G401.6 (cell line): ENCODE measurements around the gene PROKR2.

Source experiments
- FAIRE-seq: peaks from 2 replicates; lab custom pipeline; 2012; peaks lifted over from hg19 to GRCh38; lab: Jason Lieb, UNC

PROKR2 gene

GRCh38 chr20:5316188-5317158 lies at the start of gene PROKR2:
PROKR2 (minus strand) TSS chr20:5316954; CDS start chr20:5314369, 2,585 bp downstream.
- no peak for FAIRE-seq

GRCh38 chr20:5364997-5365597 lies 48.3 kb upstream of the PROKR2 start:
- FAIRE-seq: no peak

GRCh38 chr20:5364136-5364821 lies 47.5 kb upstream of the PROKR2 start:
- FAIRE-seq: no peak

GRCh38 chr20:5362771-5363170 lies 46.0 kb upstream of the PROKR2 start:
- no peak for FAIRE-seq

GRCh38 chr20:5361176-5361575 lies 44.4 kb upstream of the PROKR2 start:
- FAIRE-seq: no peak

- no peak for FAIRE-seq
Measured at GRCh38 chr20:5357946-5358345, 41.2 kb upstream of the PROKR2 start.

GRCh38 chr20:5356941-5357340 lies 40.2 kb upstream of the PROKR2 start:
- no peak for FAIRE-seq

- FAIRE-seq: no peak
Measured at GRCh38 chr20:5354901-5355300, 38.1 kb upstream of the PROKR2 start.

- no peak for FAIRE-seq
Measured at GRCh38 chr20:5353624-5354496, 37.1 kb upstream of the PROKR2 start.

- FAIRE-seq: no peak
Measured at GRCh38 chr20:5349448-5349847, 32.7 kb upstream of the PROKR2 start.

GRCh38 chr20:5342021-5342420 lies 25.3 kb upstream of the PROKR2 start:
- no peak for FAIRE-seq

- FAIRE-seq: no peak
Measured at GRCh38 chr20:5331340-5331739, 14.6 kb upstream of the PROKR2 start.

- FAIRE-seq: no peak
Measured at GRCh38 chr20:5328268-5328667, 11.5 kb upstream of the PROKR2 start.

GRCh38 chr20:5327356-5327755 lies 10.6 kb upstream of the PROKR2 start:
- no peak for FAIRE-seq

GRCh38 chr20:5315807-5316187 lies 957 bp downstream of the PROKR2 start:
- no peak for FAIRE-seq

- FAIRE-seq: no peak
Measured at GRCh38 chr20:5313916-5314315, 2.8 kb downstream of the PROKR2 start.

GRCh38 chr20:5312518-5312917 lies 4.2 kb downstream of the PROKR2 start:
- no peak for FAIRE-seq

GRCh38 chr20:5309971-5310370 lies 6.8 kb downstream of the PROKR2 start:
- FAIRE-seq: no peak

- no peak for FAIRE-seq
Measured at GRCh38 chr20:5298811-5299210, 17.9 kb downstream of the PROKR2 start.

- FAIRE-seq: no peak
Measured at GRCh38 chr20:5297280-5298004, 19.3 kb downstream of the PROKR2 start.

GRCh38 chr20:5290596-5290995 lies 26.2 kb downstream of the PROKR2 start:
- FAIRE-seq: no peak
